ENCODE measurements around the gene PIGX.

Gene PIGX

DNA sequence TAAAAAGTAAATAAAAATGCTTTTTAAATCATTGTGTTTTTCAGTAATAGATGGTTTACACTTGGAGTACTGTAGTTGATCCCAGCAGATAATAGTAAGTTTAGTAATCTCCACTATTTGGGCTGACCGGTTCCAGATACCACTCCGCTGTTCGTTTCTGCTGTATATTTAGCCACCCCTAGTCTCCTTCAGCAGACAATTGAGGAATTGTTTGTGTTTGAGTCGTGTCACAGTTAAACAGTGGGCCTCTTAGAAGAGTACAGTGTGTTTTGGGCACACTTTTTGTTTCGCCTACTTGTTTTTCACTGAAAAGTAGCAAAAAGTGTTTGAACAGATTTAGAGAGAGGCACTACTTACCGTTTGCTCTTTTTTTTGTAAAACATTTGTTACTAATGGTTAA lies 60.7 kb downstream of the PIGX start:
- no CpG with 5 or more reads among the region's 6 CpGs for WGBS (ENCODE audit: extremely low coverage, insufficient coverage, insufficient read length)
- no peak for DNase-seq

DNA sequence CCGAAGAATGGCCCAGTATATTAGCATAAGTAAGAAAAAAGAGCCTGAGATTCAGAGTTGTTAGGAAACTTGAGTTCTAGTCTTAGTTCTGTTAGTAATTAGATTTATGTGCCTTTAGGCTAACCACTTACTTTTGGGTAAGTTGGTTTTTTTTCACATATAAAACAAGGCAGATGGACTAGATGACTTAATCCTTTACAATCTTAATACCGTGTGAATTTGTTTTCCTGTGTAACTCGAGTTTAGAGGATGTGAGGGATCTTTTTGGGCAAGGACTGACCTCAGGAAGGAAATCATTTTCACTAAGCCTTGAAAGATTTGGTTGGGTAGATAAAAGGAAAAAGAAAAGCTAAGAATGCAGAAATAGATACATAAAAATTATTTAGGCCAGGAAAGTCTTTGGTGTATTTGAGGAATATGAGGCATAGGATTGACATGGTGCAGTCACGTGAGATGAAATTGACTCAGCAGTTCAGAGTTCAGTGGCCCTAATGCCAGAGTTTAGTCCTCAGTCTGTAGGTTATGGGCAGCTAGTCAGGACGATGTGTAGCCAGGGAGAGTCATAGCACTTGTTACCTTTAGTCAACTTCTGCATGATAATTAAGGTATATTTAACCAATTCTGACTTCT lies 62.1 kb downstream of the PIGX start:
- Histone ChIP-seq H3K18ac (ENCODE audit: low read length) (no peak overlapping the region), H4K91ac (ENCODE audit: low read depth, low read length) (no peak overlapping the region), H3K4me1 (ENCODE audit: control insufficient read depth in 1 of 2, insufficient read depth in 2 of 2, low read length in 2 of 2) (peaks cover 7 to 10% of the 10 kb centered on the region in 2 experiments), H3K36me3 (ENCODE audit: control insufficient read depth in 1 of 2, insufficient read depth in 2 of 2, low read length in 2 of 2) (peaks cover 0 to 4% of the 10 kb centered on the region in 2 experiments), H4K8ac (ENCODE audit: low read depth, low read length) (no peak overlapping the region), H2BK120ac (ENCODE audit: insufficient read depth, low read length, poor library complexity) (no peak overlapping the region), H3K9ac (ENCODE audit: low read length) (no peak overlapping the region), H3K14ac (ENCODE audit: low read length) (no peak overlapping the region), H3K4ac (ENCODE audit: low read depth, low read length) (peak overlapping the region; percentile 98), H3K9me3 (ENCODE audit: insufficient read depth, low read depth, low read length) (no peaks in the 10 kb centered on the region), H3K4me3 (ENCODE audit: low read depth, low read length) (no peak overlapping the region), H3K27ac (ENCODE audit: low read depth, low read length) (no peak overlapping the region), H3K79me2 (ENCODE audit: control insufficient read depth, insufficient read depth, low read length, poor library complexity) (peaks cover 9% of the 10 kb centered on the region), H2AK5ac (ENCODE audit: low read length) (no peak overlapping the region), H3K79me1 (ENCODE audit: low read length) (peaks cover 2% of the 10 kb centered on the region), H2AFZ (ENCODE audit: insufficient read depth, low read length, poor library complexity) (no peak overlapping the region), H2BK5ac (ENCODE audit: low read depth, low read length, poor library complexity) (no peak overlapping the region), H2BK12ac (ENCODE audit: low read length) (no peak overlapping the region), H3K27me3 (ENCODE audit: insufficient read depth, low read length) (no peaks in the 10 kb centered on the region), H3K23ac (ENCODE audit: low read length) (no peak overlapping the region), H3K4me2 (ENCODE audit: low read length) (no peak overlapping the region), H4K12ac (ENCODE audit: low read depth, low read length) (no peak overlapping the region)
- DNase-seq, result peak in 1 of 2 donors; percentile 26
- WGBS (ENCODE audit: extremely low coverage, insufficient coverage, insufficient read length), result no CpG with 5 or more reads among the region's 5 CpGs

More for the DNA sequence above, 60.7 kb downstream of the PIGX start:
- H2BK12ac ChIP-seq (ENCODE audit: low read length), result no peak overlapping the region
- no peak overlapping the region for H3K4me2 ChIP-seq (ENCODE audit: low read length)
- H3K27ac ChIP-seq (ENCODE audit: low read depth, low read length), result no peak overlapping the region
- H3K79me2 ChIP-seq (ENCODE audit: control insufficient read depth, insufficient read depth, low read length, poor library complexity), result peaks cover 14% of the 10 kb centered on the region
- H2BK5ac ChIP-seq (ENCODE audit: low read depth, low read length, poor library complexity), result no peak overlapping the region
- H2AFZ ChIP-seq (ENCODE audit: insufficient read depth, low read length, poor library complexity), result no peak overlapping the region
- peaks cover 5% of the 10 kb centered on the region in 2 experiments for H3K4me1 ChIP-seq (ENCODE audit: control insufficient read depth in 1 of 2, insufficient read depth in 2 of 2, low read length in 2 of 2)
- H3K4ac ChIP-seq (ENCODE audit: low read depth, low read length), result no peak overlapping the region
- H4K91ac ChIP-seq (ENCODE audit: low read depth, low read length), result no peak overlapping the region
- no peaks in the 10 kb centered on the region for H3K27me3 ChIP-seq (ENCODE audit: insufficient read depth, low read length)
- H4K8ac ChIP-seq (ENCODE audit: low read depth, low read length), result no peak overlapping the region
- H3K79me1 ChIP-seq (ENCODE audit: low read length), result no peaks in the 10 kb centered on the region
- no peak overlapping the region for H4K12ac ChIP-seq (ENCODE audit: low read depth, low read length)
- H2AK5ac ChIP-seq (ENCODE audit: low read length), result no peak overlapping the region
- H3K36me3 ChIP-seq (ENCODE audit: control insufficient read depth in 1 of 2, insufficient read depth in 2 of 2, low read length in 2 of 2), result peaks cover 6 to 9% of the 10 kb centered on the region in 2 experiments
- no peak overlapping the region for H3K18ac ChIP-seq (ENCODE audit: low read length)
- no peaks in the 10 kb centered on the region for H3K9me3 ChIP-seq (ENCODE audit: insufficient read depth, low read depth, low read length)
- no peak overlapping the region for H3K9ac ChIP-seq (ENCODE audit: low read length)
- H3K4me3 ChIP-seq (ENCODE audit: low read depth, low read length), result no peak overlapping the region
- H3K14ac ChIP-seq (ENCODE audit: low read length), result no peak overlapping the region
- H3K23ac ChIP-seq (ENCODE audit: low read length), result no peak overlapping the region
- no peak overlapping the region for H2BK120ac ChIP-seq (ENCODE audit: insufficient read depth, low read length, poor library complexity)

DNA sequence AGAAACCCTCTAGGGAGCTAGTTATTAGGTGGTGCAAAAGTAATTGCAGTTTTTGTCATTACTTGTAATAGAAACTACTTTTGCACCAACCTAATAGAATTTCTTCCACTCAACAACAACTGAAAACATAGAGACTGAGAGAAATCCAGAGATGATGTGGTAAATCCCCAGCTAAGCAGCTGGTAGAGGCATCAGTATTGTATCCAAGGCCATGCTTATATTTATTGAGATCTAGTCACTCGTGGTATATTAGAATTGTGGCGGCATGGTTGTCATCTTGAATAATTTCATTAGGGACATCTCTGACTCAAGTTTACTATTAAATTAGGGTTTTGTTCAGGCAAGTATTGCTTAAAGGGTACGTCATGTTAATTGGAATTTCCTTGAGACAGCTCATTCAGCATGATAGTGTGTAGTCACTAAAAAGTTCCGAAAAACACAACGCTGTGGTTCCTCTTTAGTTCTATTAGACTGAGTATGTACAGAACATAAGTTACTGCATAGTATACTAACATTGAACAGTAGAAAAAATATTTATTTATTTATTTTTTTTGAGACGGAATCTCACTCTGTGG lies 62.8 kb downstream of the PIGX start:
- Histone ChIP-seq H2BK120ac (ENCODE audit: insufficient read depth, low read length, poor library complexity) (no peak overlapping the region), H3K9ac (ENCODE audit: low read length) (no peak overlapping the region), H2AK5ac (ENCODE audit: low read length) (no peak overlapping the region), H3K14ac (ENCODE audit: low read length) (no peak overlapping the region), H3K27me3 (ENCODE audit: insufficient read depth, low read length) (no peaks in the 10 kb centered on the region), H2BK5ac (ENCODE audit: low read depth, low read length, poor library complexity) (no peak overlapping the region), H3K36me3 (ENCODE audit: control insufficient read depth in 1 of 2, insufficient read depth in 2 of 2, low read length in 2 of 2) (peaks cover 2% of the 10 kb centered on the region in 2 experiments), H3K18ac (ENCODE audit: low read length) (no peak overlapping the region), H3K79me1 (ENCODE audit: low read length) (peaks cover 3% of the 10 kb centered on the region), H3K9me3 (ENCODE audit: insufficient read depth, low read depth, low read length) (no peaks in the 10 kb centered on the region), H2BK12ac (ENCODE audit: low read length) (no peak overlapping the region), H2AFZ (ENCODE audit: insufficient read depth, low read length, poor library complexity) (no peak overlapping the region), H3K79me2 (ENCODE audit: control insufficient read depth, insufficient read depth, low read length, poor library complexity) (peaks cover 6% of the 10 kb centered on the region), H3K4me1 (ENCODE audit: control insufficient read depth in 1 of 2, insufficient read depth in 2 of 2, low read length in 2 of 2) (peaks cover 11 to 12% of the 10 kb centered on the region in 2 experiments), H3K27ac (ENCODE audit: low read depth, low read length) (no peak overlapping the region), H3K23ac (ENCODE audit: low read length) (no peak overlapping the region), H3K4me2 (ENCODE audit: low read length) (no peak overlapping the region), H4K8ac (ENCODE audit: low read depth, low read length) (no peak overlapping the region), H3K4me3 (ENCODE audit: low read depth, low read length) (no peak overlapping the region), H3K4ac (ENCODE audit: low read depth, low read length) (no peak overlapping the region), H4K12ac (ENCODE audit: low read depth, low read length) (no peak overlapping the region), H4K91ac (ENCODE audit: low read depth, low read length) (no peak overlapping the region)
- peak in 1 of 2 donors; percentile 29 for DNase-seq
- no CpG with 5 or more reads among the region's 6 CpGs for WGBS (ENCODE audit: extremely low coverage, insufficient coverage, insufficient read length)

DNA sequence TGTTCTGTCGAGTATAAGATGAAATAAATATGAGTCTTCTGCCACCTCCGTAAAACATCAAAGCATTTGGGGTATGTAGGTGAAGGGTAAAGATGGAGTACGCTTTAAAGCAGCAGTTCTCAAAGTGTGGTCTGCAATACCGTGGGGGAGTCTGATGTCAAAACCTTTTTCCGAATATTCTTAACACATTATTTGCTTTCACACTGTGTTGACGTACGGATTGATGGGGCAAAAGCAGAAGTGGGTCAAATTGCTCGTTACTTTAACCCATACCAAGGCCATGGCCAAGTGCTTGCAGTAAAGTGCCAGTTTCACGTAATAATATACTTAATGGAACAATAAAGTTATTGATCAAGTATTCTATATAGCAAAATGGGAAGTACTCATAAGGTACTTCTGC lies 63.8 kb downstream of the PIGX start:
- peaks cover 2 to 6% of the 10 kb centered on the region in 2 experiments for H3K36me3 ChIP-seq (ENCODE audit: control insufficient read depth in 1 of 2, insufficient read depth in 2 of 2, low read length in 2 of 2)
- H3K4me3 ChIP-seq (ENCODE audit: low read depth, low read length), result no peak overlapping the region
- no peak overlapping the region for H3K4me2 ChIP-seq (ENCODE audit: low read length)
- no peak overlapping the region for H4K8ac ChIP-seq (ENCODE audit: low read depth, low read length)
- no peak overlapping the region for H3K4ac ChIP-seq (ENCODE audit: low read depth, low read length)
- H3K14ac ChIP-seq (ENCODE audit: low read length), result no peak overlapping the region
- H3K79me1 ChIP-seq (ENCODE audit: low read length), result peaks cover 3% of the 10 kb centered on the region
- no CpG with 5 or more reads among the region's 9 CpGs for WGBS (ENCODE audit: extremely low coverage, insufficient coverage, insufficient read length)
- no peak overlapping the region for H3K23ac ChIP-seq (ENCODE audit: low read length)
- no peak overlapping the region for H2BK5ac ChIP-seq (ENCODE audit: low read depth, low read length, poor library complexity)
- H2AK5ac ChIP-seq (ENCODE audit: low read length), result no peak overlapping the region
- no peak overlapping the region for H3K9ac ChIP-seq (ENCODE audit: low read length)
- H3K27ac ChIP-seq (ENCODE audit: low read depth, low read length), result no peak overlapping the region
- no peak overlapping the region for H2AFZ ChIP-seq (ENCODE audit: insufficient read depth, low read length, poor library complexity)
- H4K91ac ChIP-seq (ENCODE audit: low read depth, low read length), result no peak overlapping the region
- no peaks in the 10 kb centered on the region for H3K27me3 ChIP-seq (ENCODE audit: insufficient read depth, low read length)
- no peak for DNase-seq
- H3K4me1 ChIP-seq (ENCODE audit: control insufficient read depth in 1 of 2, insufficient read depth in 2 of 2, low read length in 2 of 2), result peaks cover 11 to 12% of the 10 kb centered on the region in 2 experiments
- peaks cover 4% of the 10 kb centered on the region for H3K79me2 ChIP-seq (ENCODE audit: control insufficient read depth, insufficient read depth, low read length, poor library complexity)
- no peak overlapping the region for H2BK120ac ChIP-seq (ENCODE audit: insufficient read depth, low read length, poor library complexity)
- no peak overlapping the region for H4K12ac ChIP-seq (ENCODE audit: low read depth, low read length)
- no peaks in the 10 kb centered on the region for H3K9me3 ChIP-seq (ENCODE audit: insufficient read depth, low read depth, low read length)
- H3K18ac ChIP-seq (ENCODE audit: low read length), result no peak overlapping the region
- H2BK12ac ChIP-seq (ENCODE audit: low read length), result no peak overlapping the region
